T47D (cell line): ENCODE data around the gene IL12RB2.

Source experiments
- DNase-seq, 2 experiments: peaks; one replicate each; pipeline versions ENCODE4 v3.0.0 to v3.0.0-alpha.2; 2011 to 2012; ENCODE audit warnings: low read depth in 1 of 2, low spot score in 1 of 2
- JUND ChIP-seq: IDR thresholded peaks from 2 replicates; pipeline ENCODE4 v1.6.1; 2012; ENCODE audit warnings: low read depth
- in situ Hi-C: cut with HindIII; loops from 2 replicates; pipeline ENCODE4 v1.10.0; 2016; ENCODE audit warnings: low sequenced_read_pairs, low pct_unique_long_range_greater_than_20kb

IL12RB2 gene, protein sequence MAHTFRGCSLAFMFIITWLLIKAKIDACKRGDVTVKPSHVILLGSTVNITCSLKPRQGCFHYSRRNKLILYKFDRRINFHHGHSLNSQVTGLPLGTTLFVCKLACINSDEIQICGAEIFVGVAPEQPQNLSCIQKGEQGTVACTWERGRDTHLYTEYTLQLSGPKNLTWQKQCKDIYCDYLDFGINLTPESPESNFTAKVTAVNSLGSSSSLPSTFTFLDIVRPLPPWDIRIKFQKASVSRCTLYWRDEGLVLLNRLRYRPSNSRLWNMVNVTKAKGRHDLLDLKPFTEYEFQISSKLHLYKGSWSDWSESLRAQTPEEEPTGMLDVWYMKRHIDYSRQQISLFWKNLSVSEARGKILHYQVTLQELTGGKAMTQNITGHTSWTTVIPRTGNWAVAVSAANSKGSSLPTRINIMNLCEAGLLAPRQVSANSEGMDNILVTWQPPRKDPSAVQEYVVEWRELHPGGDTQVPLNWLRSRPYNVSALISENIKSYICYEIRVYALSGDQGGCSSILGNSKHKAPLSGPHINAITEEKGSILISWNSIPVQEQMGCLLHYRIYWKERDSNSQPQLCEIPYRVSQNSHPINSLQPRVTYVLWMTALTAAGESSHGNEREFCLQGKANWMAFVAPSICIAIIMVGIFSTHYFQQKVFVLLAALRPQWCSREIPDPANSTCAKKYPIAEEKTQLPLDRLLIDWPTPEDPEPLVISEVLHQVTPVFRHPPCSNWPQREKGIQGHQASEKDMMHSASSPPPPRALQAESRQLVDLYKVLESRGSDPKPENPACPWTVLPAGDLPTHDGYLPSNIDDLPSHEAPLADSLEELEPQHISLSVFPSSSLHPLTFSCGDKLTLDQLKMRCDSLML

DNA sequence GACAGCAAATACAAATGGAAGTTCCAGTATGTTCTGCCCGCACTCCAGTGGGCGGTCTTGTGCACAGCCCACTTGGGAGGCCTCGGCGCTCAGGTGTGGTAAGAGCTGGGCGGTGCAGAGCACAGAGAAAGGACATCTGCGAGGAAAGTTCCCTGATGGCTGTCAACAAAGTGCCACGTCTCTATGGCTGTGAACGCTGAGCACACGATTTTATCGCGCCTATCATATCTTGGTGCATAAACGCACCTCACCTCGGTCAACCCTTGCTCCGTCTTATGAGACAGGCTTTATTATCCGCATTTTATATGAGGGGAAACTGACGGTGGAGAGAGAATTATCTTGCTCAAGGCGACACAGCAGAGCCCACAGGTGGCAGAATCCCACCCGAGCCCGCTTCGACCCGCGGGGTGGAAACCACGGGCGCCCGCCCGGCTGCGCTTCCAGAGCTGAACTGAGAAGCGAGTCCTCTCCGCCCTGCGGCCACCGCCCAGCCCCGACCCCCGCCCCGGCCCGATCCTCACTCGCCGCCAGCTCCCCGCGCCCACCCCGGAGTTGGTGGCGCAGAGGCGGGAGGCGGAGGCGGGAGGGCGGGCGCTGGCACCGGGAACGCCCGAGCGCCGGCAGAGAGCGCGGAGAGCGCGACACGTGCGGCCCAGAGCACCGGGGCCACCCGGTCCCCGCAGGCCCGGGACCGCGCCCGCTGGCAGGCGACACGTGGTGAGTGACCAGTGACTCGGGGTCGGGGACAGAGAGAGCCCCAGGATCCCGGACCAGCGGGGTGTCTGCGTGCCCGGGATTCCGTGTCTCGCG, at the start of gene IL12RB2:
Gene IL12RB2, plus strand, starts transcription at position 623 of the 810 bp plus-strand sequence. CDS start 12,496 bp downstream, outside the sequence.
- no peak for DNase-seq
- TF ChIP-seq JUND: no peak
- in situ Hi-C loops: no loop called here

DNA sequence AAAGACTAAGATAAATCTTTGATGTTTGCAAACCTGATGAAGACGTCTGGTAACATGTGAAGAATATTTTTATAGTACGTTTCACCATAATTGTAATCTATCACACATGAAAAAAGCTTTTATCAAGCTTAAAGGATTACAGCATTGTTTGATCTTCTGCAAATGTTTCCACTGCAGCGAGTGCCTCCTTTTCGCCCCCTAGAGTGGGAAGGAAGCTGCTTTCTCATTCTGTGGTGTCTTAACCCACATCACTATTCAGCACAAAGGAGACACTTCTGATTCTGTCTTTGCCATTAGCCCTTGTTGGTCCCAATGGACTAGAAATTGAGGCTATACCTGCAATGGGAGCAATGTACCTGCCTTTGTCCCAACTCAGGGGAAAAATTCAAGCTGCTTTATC, 46.0 kb upstream of the IL12RB2 start:
- in situ Hi-C loops: no loop called here
- TF ChIP-seq JUND: no peak
- no peak for DNase-seq

DNA sequence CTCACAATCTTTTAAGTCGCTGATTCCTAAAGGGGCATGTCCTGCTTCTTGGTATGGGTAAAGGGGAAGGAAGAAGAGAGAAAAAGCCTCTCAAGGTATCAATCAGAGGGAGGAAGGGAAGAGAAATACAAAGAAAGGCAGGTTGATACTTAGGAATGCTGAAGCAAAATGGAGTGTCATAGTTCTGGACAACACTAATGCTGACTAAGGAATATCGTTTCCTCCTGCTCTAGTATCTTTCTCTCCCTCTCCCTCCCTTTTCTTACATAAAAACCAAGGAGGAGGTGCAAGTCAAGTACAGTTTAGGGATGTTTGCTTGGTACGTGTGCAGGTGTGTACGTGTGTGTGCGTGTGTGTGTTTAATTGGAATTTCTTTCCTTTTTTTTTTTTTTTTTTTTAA, 44.9 kb upstream of the IL12RB2 start:
- in situ Hi-C loops: no loop called here
- no peak for DNase-seq
- no peak for TF ChIP-seq JUND

DNA sequence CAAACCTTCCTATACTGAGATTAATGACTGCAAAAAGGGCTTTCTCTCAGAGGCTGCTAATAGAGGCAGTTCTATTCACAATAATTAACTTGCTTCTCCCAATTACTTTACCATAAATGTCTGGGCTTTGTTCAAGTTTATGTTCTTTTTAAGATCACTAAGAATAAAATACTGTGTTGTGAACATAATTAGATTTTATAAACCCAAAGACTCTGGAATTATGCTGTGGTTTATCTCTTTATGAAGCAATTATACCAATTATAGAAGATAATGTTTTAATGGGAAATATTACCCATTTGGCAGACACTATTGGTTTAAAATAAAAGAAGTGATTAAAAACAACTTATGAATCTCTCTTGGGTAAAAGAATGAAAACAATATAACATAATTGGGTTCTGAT, 43.5 kb upstream of the IL12RB2 start:
- in situ Hi-C loops: no loop called here
- no peak for TF ChIP-seq JUND
- DNase-seq: no peak

DNA sequence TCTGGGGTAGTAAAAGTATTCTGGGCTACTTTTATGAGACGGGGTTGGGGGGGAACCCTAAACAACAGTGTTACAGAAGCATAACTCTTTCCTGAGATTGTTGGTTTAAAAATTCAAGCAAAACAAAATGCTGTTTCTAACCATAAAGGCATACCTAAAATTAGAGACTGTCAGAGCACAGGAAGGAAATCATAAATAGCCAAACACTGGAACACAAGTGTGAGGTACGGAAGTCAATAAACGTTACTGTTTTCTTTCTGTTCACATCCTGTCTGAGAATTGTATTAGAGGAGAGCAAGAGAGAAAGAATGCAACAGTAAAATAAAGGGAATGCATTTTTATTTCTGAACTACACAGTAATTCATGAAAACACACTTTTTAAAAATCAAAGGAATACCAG, 42.8 kb upstream of the IL12RB2 start:
- TF ChIP-seq JUND: no peak
- in situ Hi-C loops: no loop called here
- DNase-seq: no peak

DNA sequence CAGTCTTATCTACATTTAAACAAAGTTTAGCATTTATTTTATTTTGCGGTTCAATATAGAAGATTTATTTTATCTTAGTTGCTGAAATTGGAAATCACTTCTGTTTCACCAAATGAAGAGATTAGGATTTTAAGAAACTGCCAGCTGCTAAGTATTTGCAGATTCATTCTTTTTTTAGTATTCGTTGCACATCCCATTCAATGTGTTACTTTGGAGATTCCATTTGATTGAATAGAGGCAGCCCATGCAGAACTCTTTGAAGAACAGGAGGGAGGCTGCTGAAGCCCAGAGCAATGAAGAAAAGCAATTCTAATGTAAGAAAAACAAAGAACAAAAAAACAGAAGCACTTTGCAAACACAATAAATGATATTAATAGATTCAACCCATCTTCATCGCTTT, 38.6 kb upstream of the IL12RB2 start:
- DNase-seq: no peak
- TF ChIP-seq JUND: no peak
- in situ Hi-C loops: no loop called here

DNA sequence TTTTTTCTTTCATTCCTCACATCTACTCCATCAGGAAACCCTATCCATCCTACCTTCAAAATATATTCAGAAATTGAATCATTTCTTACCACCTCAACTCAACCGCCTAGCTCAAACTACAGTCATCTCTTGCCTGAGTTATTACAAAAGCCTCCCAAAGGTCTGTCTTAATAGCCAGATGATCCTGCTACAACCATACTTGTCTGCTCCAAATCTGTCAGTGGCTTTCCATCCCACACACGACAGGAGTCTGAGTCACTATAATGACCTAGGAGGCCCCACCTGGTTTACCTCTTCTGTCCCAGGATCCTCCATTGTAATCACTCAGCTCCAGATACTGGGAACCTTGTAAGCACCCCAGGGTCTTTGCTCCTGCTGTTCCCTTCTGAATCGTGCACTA, 37.1 kb upstream of the IL12RB2 start:
- in situ Hi-C loops: no loop called here
- no peak for DNase-seq
- no peak for TF ChIP-seq JUND

DNA sequence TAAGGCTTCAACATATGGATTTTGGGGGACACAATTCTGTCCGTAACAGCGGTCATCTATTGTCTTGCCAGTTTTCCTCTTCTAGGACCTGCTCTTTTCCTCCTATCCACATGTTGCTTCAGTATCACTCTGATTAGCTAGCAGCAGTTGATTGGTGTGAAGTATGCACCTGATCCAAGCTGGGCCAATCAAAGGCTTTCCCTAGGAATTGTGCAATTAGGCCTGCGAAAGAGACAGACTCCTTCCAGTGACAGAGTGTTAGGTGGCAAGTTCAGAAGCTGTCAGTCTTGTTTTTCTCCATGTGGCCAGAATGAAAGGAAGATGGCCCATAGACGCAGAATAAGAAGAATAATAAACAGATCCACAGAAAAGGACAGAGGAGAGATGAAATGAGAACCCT, 34.1 kb upstream of the IL12RB2 start:
- peak in 1 of 2 experiments; percentile 3 for DNase-seq
- TF ChIP-seq JUND: no peak

DNA sequence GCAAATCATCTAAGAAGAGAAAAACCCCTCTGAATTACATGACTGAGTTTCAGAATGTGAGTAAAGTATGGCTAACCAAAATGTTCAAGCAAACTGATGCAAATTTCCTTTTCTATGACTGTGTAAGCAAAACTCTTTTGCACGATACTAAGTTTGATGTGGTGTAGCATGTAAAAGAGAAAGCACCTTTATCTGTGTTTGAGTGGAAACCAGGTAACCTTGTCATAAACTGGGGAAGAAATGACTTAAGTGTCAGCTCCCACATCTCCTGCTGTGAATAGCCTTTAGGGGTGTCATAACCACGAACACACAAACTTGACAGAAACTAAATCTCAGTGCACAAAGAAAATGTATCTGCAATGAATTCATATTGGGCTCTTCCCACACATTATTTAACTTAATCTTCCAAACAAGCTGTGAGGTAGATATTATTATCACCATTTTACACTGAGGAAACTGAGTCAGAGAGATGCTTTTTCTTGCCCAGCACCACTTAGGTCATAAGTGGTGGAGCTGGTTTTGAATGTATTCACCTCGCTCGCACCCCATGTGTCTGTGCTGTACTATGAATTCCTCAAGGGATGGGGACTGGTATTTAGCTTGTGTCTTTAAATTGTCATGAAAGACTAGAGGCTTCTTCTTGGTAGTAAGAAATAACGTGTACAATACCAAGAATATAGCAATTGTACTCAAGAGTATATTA, 32.9 kb upstream of the IL12RB2 start:
- TF ChIP-seq JUND: no peak
- in situ Hi-C loops: no loop called here
- no peak for DNase-seq

More for the DNA sequence above, 34.1 kb upstream of the IL12RB2 start:
- in situ Hi-C loops: no loop called here

DNA sequence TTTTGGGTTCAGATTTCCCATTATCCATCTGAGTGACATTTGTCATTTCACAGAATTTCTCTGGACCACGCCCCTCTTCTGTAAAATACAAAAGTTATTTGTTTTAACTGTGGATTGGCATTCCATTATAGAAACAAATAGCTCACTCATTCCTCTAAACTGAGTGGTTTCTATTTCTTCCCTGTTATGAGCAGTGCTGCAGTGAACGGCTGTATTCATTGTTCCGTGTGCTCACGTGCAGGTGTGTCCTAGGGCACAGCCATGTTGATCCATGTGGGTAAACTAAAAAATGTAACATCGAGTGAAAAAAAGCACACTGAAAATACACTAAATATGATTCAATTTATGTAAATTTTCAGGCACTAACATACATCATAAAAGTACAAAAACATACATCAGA, 27.0 kb upstream of the IL12RB2 start:
- in situ Hi-C loops: no loop called here
- no peak for DNase-seq
- no peak for TF ChIP-seq JUND

DNA sequence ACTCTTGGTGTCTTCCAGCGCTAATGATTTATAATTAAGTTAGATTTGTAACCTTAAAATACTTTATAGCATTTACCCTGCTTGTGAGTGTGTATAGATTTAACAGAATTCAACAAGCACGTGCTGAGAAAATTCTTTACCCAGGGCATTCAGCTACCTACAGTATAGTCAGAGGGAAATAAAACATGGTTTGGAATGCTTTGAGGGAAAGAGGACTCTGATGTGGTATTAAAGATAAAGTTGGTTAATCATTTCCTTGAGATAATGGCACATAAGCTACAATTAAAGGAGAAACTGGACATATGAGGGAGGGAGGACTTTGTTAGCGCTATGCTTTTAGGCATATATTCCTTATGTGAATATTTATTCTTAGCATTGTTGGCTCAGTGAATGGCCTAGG, 26.4 kb upstream of the IL12RB2 start:
- TF ChIP-seq JUND: no peak
- in situ Hi-C loops: no loop called here
- DNase-seq: no peak
